Activated CD8-positive, alpha-beta memory T cell treated with anti-CD3 and anti-CD28 coated beads for 4 hours (primary cell): ENCODE measurements around the gene WRNIP1.
A peak's percentile ranks its signal among the peaks of the same experiment; 100 is the strongest.
"Not testable (repeated sequence)": the region's sequence is repeated elsewhere in the genome, so short reads cannot be mapped to it uniquely, and the experiment has no call there.

Source experiments
- DNase-seq, 2 donors: peaks; one replicate each; pipeline ENCODE4 v3.0.0-alpha.2; 2020; ENCODE audit warnings: low read depth in 2 of 2

WRNIP1 gene

GRCh38 chr6:2762868-2763267 is 2.3 kb upstream of the WRNIP1 start:
- not testable (repeated sequence) for DNase-seq

DNA sequence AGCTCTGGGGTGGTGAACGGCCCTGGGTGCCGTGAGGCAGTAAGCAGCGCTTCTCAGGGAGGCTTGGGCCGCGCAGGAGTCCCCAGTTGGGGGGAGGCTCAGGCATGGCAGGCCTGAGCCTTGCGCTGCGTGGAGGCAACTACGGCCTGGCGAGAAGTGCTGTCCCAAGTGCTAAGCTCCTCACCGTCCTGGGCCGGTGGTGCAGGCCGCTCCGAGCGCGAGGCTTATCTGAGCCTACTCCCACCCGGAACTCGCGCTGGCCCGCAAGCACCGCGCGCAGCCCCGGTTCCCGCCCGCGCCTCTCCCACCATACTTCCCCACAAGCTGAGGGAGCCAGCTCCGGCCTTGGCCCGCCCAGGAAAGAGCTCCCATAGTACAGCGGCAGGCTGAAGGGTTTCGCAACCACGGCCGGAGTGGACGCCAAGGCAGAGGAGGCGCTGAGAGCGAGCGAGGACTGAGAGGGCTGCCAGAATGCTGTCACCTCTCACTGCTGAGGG is 1.8 kb upstream of the WRNIP1 start:
- no peak for DNase-seq

DNA sequence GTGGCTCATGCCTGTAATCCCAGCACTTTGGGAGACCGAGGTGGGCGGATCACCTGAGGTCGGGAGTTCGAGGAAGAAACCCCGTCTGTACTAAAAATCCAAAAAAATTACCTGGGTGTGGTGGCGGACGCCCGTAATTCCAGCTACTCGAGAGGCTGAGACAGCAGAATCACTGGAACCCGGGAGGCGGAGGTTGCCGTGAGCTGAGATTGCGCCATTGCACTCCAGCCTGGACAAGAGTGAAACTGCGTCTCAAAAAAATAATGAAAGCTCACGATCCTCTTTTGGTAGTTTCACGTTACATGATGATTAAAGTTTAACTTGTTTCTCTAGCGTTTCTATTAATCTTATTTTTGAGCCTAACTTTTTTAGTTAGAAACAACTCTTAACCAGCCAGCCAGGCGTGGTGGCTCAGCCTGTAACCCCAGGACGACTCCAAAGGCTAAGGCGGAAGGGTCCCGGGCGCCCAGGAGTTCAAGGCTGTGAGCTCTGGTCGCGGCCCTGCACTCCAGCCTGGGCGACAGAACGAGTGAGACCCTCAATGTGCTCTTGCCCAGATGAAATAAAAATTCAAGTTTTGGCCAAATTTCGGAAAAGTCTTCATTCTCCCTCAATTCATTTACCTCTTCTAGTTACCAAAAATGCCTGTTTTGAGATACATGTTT is 1.2 kb upstream of the WRNIP1 start:
- DNase-seq = no peak

- DNase-seq = peak; percentile 19 to 41
Measured at GRCh38 chr6:2764610-2765165, 505 bp upstream of the WRNIP1 start.

- DNase-seq = no peak
Measured at GRCh38 chr6:2765896-2766766, 938 bp downstream of the WRNIP1 start.

DNA sequence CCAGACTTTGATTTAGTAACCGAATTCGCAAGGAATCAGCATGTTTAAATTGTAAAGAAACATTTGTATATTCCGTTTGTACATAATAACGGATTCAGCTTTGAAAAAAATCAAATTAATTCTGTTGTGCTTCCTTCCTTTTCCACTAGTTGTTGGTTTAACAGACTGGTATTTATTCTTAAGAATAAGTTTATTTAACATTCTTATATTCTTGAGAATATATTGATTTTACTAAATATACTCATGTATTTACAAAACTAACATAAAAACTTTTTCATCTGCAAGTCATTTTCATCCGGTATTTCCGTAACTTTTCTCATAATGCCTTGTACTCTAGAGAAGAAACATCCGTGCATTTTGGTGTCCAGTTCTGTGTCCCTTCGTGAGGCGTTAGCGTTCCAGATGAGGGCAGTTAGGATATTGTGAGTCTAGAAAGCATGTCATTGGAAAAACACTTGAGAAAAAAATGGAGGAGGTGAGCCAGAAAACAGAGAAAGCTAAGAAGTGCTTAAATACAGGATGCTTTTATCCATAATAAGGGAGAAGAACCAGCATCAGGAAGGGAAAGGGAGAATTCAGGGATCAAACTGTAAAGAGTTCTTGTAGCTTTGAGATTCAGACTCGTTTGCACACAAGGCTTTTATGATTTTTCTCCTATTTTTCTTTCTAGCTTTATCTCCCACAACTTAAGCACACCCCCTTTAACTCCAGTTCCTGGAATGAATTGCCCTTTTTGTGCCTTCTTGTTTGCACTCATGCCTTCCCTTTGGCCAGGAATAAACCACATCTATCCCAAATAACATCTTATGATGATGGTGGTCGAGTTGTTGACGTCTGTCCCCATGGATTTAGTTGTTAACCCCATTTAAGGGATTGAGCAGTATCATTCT is 1.8 kb downstream of the WRNIP1 start:
- DNase-seq = no peak

GRCh38 chr6:2767657-2768524 is 2.7 kb downstream of the WRNIP1 start:
- no peak for DNase-seq

- no peak for DNase-seq
Measured at GRCh38 chr6:2768696-2769095, 3.5 kb downstream of the WRNIP1 start.

DNA sequence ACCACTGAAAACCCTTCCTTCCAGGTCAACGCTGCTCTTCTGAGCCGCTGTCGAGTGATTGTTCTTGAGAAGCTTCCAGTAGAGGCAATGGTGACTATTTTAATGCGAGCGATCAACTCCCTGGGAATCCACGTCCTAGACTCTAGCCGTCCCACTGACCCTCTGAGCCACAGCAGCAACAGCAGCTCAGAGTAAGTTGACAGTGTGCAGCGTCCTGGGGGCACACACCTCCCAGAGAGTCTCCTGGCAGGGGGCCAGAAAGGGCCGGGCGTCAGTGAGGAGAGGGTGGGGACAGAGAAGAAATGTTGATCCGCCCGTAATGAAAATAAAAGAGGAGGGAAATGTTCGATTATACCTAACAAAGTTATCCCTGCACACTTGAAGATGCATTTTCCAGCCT is 5.0 kb downstream of the WRNIP1 start:
- no peak for DNase-seq

DNA sequence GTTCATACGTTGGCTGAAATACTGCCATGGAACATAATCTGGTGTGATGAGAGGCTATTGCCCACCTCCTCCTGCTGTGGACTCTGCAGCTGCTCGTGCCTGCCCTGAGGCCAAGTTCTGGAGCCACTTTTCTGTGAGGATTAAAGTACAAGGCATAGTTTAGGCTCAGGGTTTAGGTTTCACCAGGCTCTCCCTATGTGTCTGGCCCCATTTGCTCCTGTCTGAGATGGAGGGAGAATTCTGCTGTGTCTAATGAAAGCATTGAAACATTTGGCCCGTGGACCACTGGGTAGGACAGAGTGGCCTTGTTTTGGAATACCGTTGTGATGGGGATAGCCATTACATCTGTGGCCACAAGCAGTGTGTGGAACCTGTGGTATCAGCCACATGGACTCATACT is 5.9 kb downstream of the WRNIP1 start:
- no peak for DNase-seq

DNA sequence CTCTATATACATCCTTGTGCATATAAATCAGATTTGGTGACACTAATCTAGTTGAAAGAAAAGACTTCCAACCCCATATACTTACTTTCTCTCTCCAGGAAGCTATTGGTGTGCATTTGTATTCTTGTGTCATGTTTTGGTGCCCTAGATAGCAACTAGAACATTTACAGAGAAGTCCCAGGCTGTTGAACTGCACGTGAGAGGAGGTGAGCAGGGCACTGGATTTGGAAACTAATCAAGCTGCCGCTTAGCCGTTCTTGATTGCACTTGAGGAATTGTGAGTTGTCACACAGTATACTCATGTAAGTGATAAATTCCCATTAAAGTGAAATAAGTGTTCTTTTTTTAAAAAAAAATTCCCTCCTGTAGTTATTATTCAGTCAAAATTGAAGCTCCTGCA is 7.6 kb downstream of the WRNIP1 start:
- DNase-seq = no peak

DNA sequence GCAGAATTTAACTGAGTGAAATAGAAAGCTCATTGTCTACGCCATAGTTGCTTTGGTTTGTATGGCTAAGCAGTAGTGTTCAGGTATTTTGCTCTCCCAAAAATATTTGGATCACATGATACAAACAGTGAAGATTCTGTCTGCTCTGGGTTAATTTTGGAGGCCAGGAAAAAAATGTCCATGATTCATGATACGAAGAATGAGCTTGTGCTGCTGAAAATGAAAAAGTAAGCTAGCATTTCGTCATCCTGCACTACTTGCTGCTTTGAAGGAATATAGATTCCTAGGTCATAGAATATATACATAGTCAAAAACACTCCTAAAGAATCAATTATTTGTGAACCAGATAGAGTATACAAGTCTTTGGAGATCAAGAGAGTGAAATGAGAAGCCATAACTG is 8.3 kb downstream of the WRNIP1 start:
- DNase-seq = no peak

GRCh38 chr6:2775003-2775402 is 9.8 kb downstream of the WRNIP1 start:
- no peak for DNase-seq

DNA sequence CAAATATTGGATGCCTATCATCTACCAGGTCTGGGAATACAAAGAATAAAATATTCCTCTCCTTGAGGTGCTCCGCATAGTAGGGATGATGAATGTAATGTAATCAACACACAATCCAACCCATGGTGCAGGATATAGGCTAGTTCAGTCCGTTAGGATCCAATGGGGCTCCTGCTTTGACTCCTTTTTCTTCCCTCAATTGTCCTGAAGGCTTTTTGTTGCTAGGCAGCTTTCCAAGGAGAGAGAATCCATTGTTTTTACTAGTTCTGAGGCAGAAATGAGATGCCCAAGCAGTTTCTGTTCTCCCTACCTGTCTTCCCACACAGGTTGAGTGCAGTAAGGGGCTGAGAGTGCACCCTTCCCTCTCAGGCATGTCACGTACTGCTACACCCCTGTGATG is 12.1 kb downstream of the WRNIP1 start:
- no peak for DNase-seq

DNA sequence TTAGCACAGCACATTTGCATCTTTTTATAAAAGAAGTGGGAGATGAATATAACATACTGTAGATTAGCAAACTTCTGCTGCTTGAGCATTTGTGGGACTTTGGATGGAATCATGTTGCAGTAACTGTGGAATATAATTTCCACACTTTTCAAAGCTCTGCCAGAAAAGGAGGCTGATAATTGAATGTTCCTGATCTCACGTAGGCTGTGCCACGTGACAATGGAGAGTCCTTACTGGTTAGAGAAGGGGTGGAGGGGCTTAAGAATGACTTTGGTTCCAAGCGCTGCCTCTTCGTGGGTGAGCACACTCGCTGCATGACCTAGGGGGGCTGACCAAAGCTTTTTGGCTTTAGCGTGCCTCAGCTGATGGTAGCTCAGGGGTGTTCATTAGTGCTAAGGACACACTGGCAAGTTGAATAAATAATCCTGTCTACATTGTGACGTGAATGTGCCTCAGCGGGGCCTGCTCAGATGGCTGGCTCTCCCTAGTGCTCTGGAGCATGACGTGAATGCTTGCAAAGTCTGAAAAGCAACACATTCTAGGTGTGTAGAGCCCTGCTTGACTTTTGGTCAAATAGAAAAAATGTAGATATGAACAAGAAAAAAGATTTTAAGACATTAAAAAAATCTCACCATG is 15.0 kb downstream of the WRNIP1 start:
- DNase-seq = no peak

DNA sequence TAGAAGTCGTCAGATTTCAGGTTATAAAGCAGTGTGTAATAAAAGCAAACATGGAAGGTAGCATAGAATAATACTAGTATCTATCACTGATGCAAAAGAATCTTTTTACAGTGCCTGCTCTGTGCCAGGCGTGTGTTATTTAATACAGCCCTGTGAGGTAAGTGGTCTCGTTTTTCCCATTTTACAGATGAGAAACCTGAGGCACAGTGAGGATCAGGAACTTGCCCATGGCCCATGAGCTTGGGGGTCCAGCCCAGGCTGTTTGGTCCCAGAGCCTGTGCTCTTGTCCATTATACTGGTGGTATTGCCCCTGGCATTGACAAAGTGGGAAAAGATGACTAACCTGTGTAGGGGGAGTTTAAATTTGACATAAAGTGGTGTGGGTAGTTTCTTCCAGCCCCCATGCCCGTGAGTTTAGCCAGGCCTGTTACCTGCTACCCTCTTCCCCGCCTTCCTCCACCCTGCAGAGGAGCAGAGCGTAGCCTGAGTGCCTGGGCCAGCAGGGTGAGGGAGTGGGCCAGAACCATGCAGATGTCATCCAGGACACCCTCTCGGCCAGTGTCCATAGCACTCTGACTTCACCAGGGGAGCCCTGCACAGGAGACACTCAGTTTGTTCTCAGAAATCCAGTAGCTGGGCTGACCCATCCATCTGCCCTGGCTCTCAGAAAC is 16.6 kb downstream of the WRNIP1 start:
- DNase-seq = no peak

- no peak for DNase-seq
Measured at GRCh38 chr6:2782356-2782708, 17.1 kb downstream of the WRNIP1 start.

- no peak for DNase-seq
Measured at GRCh38 chr6:2782825-2783187, 17.6 kb downstream of the WRNIP1 start.

- no peak for DNase-seq
Measured at GRCh38 chr6:2783188-2783963, 18.2 kb downstream of the WRNIP1 start.
